GM18505 (cell line): Measurements from ENCODE around the gene ZC2HC1C.
"Not testable (repeated sequence)": the region's sequence is repeated elsewhere in the genome, so short reads cannot be mapped to it uniquely, and the experiment has no call there.

Source experiments
- ATAC-seq: cut with Tn5 transposase; IDR thresholded peaks from one replicate; pipeline ENCODE4 v1.9.1; 2021; ENCODE audit not compliant: unreplicated experiment
- POLR2A ChIP-seq: IDR thresholded peaks from 4 replicates; pipeline ENCODE4 v1.6.1; 2011; ENCODE audit warnings: borderline replicate concordance; ENCODE audit not compliant: insufficient read depth, insufficient read length; ENCODE audit errors: extremely low read depth

ZC2HC1C gene

DNA sequence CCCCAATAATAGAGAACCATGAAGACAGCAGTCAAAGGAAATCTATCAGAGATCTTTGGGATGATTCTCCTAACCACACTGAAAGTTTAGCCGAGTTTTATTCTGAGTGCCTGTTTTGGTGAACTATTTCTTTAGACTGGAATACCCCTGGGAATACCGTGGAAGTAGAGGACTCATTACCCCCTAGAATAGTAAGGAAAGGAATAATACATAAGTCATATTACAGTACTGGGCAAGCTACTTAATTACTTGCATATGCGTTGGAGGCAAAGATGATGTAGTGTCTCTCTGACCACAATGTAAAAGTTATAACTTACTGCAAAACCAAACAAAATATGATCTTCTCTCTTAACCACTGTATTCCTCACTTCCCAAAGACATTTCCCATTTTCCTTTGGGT is 25.5 kb downstream of the ZC2HC1C start:
- no peak for ATAC-seq
- no peak for TF ChIP-seq POLR2A

DNA sequence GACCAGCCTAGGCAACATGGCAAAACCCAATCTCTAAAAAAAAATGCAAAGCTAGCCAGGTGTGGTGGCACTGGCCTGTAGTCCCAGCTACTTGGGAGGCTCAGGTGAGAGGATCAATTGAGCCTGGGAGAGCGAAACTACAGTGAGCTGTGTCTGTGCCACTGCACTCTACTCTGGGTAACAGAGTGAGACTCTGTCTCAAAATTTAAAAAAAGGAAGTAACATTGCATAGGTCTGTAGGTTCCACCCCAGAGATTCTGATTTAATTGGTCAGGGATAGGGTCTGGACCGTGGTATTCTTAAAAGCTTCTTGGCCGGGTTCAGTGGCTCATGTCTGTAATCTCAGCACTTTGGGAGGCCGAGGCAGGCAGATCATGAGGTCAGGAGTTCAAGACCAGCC is 26.2 kb downstream of the ZC2HC1C start:
- no peak for TF ChIP-seq POLR2A
- no peak for ATAC-seq

DNA sequence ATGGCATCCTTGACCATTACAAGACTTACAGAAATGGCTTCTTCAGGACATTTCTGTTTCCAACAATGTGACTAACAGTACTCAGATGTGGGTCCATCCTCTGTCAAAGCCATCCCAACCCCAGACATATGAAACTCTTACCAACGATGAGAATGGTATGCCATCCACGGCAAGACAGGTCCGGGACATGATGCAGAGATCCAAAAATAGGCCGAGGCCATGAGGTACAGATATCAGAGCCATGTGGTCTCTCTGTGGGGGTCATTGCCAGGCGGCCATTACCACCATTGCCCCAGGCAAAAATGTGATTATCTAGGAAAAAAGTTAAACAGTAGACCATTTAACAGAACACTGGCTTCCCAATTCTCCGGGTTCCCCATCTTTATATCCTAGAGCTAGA is 27.5 kb downstream of the ZC2HC1C start:
- ATAC-seq: no peak
- TF ChIP-seq POLR2A: no peak

DNA sequence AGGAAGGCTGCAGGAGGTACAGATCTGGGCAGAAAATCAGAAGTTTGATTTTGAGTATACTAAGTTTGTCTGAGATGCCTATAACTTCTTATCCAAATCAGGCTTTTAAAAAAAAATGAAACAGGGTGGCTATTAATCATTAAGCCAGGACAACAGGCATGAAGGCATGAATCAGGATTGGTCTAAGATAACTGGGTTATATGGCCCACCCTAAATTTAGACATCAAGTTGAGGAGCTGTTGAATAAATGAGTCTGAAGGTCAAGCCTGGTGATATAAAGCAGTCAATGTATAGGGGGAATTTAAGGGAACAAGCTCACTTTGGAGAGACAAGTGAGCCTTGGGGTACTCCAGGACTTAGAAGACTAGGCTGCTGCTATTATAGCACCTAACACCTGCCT is 28.8 kb downstream of the ZC2HC1C start:
- no peak for TF ChIP-seq POLR2A
- no peak for ATAC-seq

DNA sequence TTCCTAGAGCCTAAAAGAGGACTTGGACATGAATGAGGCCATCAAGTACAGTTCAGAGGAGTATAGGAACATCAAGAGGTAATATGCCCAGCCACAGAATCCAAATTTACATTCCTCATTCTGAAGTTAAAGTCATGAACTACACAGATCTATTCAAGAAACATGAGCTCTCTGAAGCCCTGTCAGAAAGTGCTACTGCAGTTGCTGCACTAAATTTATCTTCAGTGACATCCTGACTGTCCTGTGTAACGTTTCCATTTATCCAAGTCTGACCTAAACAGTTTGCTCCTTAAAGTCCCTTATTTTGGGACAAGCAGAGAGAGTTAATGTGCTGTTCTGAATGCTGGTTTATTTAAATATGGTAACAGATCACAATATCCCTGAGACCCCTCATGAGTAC is 29.2 kb downstream of the ZC2HC1C start:
- no peak for TF ChIP-seq POLR2A
- ATAC-seq: no peak

DNA sequence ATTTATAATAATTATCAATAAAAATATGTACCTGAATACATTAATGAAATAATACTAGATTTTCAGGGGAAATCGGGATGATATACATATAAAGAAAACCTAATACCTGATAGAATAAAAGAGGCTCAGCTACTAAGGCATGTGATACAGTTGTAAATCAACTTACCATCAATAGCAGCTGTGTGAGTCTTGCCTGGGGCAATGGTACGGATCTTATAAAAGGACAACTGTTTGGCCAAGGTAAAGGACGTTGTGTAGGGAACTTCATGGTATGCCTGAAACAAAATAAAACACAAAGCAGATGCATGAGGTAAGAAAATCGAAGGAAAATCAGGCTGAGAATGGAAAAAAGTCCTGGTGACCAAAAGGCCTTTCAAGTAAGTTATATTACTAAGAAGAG is 32.0 kb downstream of the ZC2HC1C start:
- TF ChIP-seq POLR2A: no peak
- no peak for ATAC-seq

DNA sequence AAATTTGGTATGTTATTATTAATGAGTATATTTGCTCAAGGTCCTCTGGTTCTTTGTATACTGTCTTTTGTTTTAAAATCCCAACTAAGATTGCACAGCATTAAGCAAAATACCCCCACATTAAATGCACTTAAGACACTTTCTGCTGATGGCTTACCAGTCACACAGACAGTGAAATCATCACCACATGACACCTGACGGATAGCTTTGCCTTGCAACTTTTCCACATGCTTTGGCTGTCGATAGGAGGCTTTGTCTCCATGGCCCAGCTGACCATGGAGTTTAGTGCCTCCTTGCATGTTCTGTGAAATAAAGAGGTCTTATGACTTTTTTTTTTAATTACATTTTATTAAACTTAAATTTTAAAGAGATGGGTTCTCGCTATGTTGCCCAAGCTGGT is 37.7 kb downstream of the ZC2HC1C start:
- no peak for ATAC-seq
- no peak for TF ChIP-seq POLR2A

DNA sequence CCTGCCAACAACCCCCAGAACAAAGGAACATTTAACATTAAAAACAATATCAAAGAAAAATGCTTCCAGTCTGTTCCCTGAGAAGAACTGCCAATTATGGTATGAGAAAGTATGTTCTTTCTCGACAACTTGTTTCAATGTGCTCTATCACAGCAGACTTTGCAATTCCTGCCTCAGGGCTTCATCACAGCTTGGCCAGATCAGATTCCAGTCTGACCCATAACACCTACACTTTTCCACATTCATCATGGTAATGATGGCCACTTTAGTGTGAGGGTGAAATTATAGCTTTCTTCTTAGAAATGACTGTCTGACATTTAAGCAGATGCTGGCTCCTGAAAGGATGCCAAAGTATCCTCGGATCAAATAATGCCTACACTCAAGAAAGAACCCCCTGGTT is 40.4 kb downstream of the ZC2HC1C start:
- no peak for ATAC-seq
- TF ChIP-seq POLR2A: no peak

DNA sequence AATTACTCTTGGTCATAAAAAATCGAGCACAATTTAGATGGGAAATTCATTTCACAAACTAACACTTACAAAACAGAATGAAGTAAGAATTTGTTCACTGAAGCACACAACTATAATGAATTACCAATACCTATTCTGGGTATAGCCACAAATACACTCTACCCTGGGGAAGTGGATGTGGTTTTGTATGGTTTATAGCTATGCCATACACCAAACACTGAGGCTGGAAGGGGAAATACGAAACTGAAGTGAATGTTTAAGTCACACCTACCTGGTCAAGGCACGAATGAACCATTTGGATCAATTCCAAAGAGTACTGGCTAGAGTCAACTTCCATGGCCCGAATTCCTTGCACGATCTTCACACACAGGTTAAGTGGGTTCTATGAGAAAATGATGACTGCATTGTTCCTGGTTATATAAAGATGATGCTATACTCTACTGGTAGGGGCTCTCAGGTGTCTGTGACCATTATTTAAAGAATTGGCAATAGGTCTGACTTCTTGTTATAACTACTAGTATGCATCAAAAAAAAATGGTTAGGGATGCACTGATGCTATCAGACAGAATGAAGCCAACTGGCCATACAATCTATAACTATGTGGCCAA is 44.6 kb downstream of the ZC2HC1C start:
- no peak for ATAC-seq
- no peak for TF ChIP-seq POLR2A

DNA sequence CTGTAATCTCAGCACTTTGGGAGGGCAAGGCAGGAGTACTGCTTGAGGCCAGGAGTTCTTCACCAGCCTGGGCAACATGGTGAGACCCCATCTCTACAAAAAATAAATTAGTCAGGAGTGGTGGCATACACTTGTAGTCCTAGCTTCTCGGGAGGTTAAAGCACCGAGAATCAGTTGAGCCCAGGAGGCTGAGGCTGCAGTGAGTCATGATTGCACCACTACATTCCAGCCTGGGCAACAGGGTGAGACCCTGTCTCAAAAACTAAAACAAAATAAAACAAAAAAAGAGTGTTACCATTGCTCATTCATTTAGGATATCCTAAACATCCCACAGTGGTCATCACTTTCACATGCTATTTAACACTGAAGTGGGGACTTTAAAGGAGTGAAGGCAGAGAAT is 49.6 kb downstream of the ZC2HC1C start:
- TF ChIP-seq POLR2A: no peak
- no peak for ATAC-seq

DNA sequence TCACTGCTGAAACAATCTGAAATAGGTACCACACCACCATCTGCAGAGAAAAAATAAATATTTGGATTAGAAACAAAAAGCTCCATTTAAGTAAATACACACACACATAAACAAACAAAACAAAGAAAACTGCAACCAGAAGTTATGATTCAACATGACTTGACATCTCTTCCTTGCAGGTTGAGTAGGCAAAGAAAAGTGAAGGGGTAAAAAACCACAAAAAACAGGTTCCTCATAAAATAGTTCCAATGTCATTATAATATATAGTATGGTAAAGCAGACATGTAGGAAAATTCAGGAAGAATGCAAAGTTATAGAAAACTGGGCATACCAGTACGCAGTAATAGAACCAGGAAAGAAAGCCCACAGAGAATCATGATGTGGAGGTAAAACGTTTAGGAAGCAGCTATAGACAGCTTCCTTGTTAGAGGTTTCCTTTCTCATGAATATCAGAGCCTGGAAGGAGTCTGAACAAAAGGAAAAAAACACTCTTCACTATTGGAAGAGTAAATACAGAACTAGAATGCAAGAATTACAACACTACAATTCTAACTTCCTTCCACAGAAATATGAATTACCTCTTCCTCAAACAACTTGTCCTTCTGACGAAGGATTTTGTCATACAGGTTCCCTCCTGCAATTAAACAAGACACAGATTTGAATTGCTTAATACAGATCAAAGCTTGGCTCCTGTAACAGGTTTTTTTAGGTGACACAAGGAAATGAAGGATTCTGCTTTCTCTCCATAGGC is 51.3 kb downstream of the ZC2HC1C start:
- no peak for TF ChIP-seq POLR2A
- no peak for ATAC-seq

DNA sequence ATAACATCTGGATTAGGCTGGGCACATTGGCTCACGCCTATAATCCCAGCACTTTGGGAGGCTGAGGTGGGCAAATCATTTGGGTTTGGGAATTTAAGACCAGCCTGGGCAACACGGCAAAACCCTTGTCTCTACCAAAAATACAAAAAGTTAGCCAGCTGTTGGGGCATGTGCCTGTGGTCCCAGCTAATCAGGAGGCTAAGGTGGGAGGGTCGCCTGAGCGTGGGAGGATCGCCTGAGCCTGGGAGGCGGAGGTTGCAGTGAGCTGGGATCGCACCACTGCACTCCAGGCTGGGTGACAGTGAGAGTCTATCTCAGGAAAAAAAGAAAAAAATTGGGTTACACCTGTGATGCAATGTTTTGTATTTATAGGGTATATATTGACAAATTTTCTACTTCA is 52.1 kb downstream of the ZC2HC1C start:
- no peak for ATAC-seq
- no peak for TF ChIP-seq POLR2A

DNA sequence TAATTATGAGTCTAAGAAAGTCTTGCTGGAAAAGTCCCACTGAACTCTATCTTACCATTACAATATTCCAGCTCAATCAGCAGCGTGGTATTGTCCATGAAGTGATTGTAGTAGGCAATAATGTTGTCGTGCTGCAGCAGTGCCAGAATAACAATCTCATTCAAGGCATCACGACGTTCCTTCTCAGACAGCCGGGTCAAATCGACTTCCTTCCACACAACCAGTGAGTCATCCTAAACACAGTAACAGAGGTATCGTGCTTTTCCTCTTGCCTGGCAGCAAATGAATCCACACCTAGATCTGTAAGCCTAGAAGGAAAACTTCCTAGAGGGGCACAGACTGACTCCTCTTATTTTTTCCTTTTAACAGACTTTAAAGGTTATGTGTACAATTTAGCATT is 54.5 kb downstream of the ZC2HC1C start:
- no peak for TF ChIP-seq POLR2A
- no peak for ATAC-seq

DNA sequence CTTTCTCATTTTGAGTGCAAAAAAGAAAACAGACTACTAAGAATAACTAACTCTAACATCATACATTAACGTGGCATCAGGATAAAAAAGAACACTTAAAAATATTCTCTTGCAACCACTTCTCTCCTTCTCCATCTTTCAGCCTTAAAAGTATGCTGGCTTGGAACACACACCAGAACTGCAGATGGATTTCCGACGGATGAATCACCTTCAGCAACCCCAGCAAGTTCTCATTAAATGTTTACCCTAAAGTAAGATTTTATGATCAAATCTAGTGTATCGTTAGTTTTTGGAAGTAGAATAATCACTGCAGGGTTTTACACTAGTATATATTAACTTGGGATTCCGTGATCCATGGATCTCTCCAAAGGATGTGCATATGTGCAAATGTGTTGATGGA is 56.2 kb downstream of the ZC2HC1C start:
- TF ChIP-seq POLR2A: no peak
- no peak for ATAC-seq

DNA sequence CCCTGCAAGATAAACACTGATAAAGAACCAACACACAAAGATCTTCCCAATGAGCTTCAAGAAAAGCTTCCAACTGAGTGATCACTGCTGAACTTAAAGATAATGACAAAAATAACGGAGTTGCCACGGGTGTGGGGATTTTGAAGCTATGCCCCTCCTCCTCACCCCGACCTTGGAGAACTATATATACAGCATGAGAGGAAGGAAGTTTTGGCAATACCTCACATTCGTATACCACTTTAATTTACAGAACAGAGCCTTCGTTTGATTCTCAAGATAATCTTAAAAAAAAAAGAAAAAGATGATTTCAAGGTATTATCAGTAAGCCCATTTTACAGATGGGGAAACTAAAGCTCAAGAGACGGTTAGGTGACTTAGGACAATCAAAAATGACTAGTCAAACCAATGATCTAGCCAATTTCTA is 56.7 kb downstream of the ZC2HC1C start:
- TF ChIP-seq POLR2A: no peak
- no peak for ATAC-seq

DNA sequence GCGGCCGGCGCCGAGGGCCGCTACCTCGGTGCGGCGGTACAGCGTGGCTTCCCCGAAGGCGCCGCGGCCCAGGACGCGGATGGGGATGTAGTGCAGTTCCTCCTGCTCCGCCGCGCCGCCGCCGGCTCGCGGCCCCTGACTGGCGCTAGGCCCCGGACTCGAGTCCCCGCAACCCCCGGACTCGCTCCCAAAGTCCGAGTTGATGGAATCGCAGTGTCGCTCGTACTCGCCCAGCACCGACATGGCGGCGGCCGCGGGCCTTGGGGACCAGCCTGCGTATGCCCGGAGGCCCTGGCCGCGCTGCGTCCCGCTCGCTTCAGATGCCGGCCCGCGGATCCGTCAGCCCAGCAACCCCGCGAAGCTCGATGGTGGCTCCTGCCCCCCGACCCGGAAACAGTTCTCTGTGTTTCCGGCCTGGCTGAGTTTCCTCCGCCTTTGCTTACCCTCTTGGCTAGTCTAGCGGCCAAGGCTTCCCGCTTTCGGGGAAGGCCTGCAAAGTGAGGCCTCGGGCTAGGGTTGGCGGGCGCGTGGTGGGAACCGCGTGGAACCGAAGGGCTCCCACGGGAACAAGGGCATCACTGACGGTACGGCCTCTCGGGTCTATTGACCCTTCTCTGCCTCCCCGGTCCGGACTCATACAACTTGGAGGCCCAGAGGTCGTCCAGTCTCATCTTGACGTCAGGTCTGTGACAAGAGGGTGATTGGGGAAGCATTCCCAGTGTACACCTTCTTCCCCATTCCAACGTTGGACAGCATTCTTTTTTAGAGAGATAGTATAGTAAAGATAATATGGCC is 57.4 kb downstream of the ZC2HC1C start, which contains the start of gene NEK9:
Gene NEK9, minus strand, starts transcription at position 370 of the 795 bp plus-strand sequence. Its CDS starts 127 bp downstream, at position 243.
- peak; percentile 82 for ATAC-seq
- TF ChIP-seq POLR2A: peak; percentile 93

DNA sequence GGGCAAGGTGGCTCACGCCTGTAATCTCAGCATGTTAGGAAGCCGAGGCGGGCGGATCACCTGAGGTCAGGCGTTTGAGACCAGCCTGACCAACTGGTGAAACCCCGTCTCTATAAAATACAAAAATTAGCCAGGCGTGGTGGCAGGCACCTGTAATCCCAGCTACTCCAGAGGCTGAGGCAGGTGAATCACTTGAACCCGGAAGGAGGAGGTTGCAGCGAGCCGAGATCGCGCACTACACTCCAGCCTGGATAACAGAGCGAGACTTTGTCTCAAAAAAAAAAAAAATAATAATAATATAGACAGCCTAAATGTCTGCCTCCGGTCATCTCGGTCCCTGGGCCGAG is 58.0 kb downstream of the ZC2HC1C start:
- ATAC-seq: not testable (repeated sequence)
